ENCODE data around the gene GLCCI1. TPM values are rescaled to one million over a fixed set of nuclear protein-coding genes. Genes with fewer than 3 reads are reported as not detected.

The GLCCI1 gene
- total RNA-seq, 1 experiment from 2014 or later = 8.5 TPM

DNA sequence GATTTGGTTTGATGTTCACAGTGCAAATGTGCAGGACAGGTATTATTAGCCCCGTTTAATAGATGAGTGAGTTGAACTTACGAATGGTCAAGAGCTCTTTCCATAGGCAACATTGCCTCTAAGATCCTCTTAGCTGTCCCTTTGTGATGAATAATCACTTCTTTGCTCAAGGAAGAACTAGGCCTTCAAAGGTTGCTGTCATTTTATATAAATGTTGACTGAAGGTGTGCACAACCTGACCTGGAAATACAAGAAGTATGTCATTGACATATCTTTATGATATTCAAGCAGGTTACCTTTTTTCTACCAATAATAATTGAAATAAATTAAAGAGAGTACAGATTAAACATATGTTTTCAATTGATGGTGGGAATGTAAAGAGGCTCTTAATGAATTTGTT lies 48.5 kb upstream of the GLCCI1 start:
- no peak for DNase-seq
- Histone ChIP-seq H3K4me1 (ENCODE audit: insufficient read depth, low read length) (peaks cover 9% of the 10 kb centered on the region; the same call in 1 of the 2 replicates), H3K79me2 (ENCODE audit: low read length) (no peaks in the 10 kb centered on the region), H3F3A (ENCODE audit: low read length, unreplicated experiment) (no peaks in the 10 kb centered on the region), H3K4me2 (ENCODE audit: low read length) (no peak overlapping the region), H3K4me3 (ENCODE audit: low read length) (no peak overlapping the region), H3K27ac (ENCODE audit: low read length) (no peak overlapping the region), H3K9ac (ENCODE audit: low read length) (no peak overlapping the region), H3K9me3 (ENCODE audit: low read length) (no peaks in the 10 kb centered on the region), H3K9me2 (replicated peaks; ENCODE audit: low read length) (no peaks in the 10 kb centered on the region), H3K27me3 (ENCODE audit: low read length) (no peaks in the 10 kb centered on the region), H2AFZ (ENCODE audit: low read length) (no peak overlapping the region), H4K20me1 (ENCODE audit: low read length) (no peaks in the 10 kb centered on the region), H3K36me3 (ENCODE audit: low read depth, low read length) (no peaks in the 10 kb centered on the region)
- ChIA-PET CTCF (no interaction called here), POLR2A (ENCODE audit: unreplicated experiment) (no interaction called here)
- ATAC-seq = no peak
- no TSS peak for BruUV-seq (replicated peaks)
- intact Hi-C loops (cut with micrococcal nuclease) = no loop called here
- no peak for TF ChIP-seq EZH2phosphoT487 (IDR thresholded peaks at IDR 0.05; ENCODE audit: borderline replicate concordance, low read length)

DNA sequence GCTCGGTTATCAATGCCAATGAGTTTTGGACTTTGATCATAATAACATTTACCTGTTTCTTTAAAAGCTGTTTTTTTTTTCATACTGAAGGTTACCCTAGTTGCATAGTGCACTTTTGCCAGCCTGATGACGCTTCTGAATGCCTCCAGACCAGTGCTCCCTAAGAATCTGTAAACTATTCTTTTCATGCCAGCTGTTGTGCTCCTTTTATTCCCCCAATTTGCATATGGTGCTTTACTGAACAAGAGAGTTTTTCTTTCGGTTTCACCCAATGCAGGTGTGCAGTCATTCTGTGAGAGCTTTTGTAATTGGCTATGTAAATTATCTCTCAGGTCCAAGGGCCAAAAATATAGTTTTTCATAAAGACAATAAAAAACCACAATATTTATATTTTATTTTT lies 48.1 kb upstream of the GLCCI1 start:
- intact Hi-C loops (cut with micrococcal nuclease) = no loop called here
- TF ChIP-seq EZH2 (IDR thresholded peaks at IDR 0.05; ENCODE audit: low read length, unreplicated experiment) (no peak), EZH2phosphoT487 (IDR thresholded peaks at IDR 0.05; ENCODE audit: borderline replicate concordance, low read length) (no peak)
- TF ChIP-seq, protein P1, sequence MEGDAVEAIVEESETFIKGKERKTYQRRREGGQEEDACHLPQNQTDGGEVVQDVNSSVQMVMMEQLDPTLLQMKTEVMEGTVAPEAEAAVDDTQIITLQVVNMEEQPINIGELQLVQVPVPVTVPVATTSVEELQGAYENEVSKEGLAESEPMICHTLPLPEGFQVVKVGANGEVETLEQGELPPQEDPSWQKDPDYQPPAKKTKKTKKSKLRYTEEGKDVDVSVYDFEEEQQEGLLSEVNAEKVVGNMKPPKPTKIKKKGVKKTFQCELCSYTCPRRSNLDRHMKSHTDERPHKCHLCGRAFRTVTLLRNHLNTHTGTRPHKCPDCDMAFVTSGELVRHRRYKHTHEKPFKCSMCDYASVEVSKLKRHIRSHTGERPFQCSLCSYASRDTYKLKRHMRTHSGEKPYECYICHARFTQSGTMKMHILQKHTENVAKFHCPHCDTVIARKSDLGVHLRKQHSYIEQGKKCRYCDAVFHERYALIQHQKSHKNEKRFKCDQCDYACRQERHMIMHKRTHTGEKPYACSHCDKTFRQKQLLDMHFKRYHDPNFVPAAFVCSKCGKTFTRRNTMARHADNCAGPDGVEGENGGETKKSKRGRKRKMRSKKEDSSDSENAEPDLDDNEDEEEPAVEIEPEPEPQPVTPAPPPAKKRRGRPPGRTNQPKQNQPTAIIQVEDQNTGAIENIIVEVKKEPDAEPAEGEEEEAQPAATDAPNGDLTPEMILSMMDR (conservative IDR thresholded peaks at IDR 0.05; ENCODE audit: low read depth, low read length) = no peak
- H3K4me3 ChIP-seq (ENCODE audit: low read length) = no peak overlapping the region
- no peaks in the 10 kb centered on the region for H3F3A ChIP-seq (ENCODE audit: low read length, unreplicated experiment)
- no peak overlapping the region for H3K27ac ChIP-seq (ENCODE audit: low read length)
- no peaks in the 10 kb centered on the region for H3K9me3 ChIP-seq (ENCODE audit: low read length)
- H3K36me3 ChIP-seq (ENCODE audit: low read depth, low read length) = no peaks in the 10 kb centered on the region
- H4K20me1 ChIP-seq (ENCODE audit: low read length) = no peaks in the 10 kb centered on the region
- CTCF ChIA-PET = no interaction called here
- no peak for DNase-seq
- no peak for ATAC-seq
- POLR2A ChIA-PET (ENCODE audit: unreplicated experiment) = interaction anchor here (0.5 kb wide), 1 partner anchor 48 kb away, joined by 4 read pairs; the partner anchor contains the start of gene GLCCI1
- H3K4me1 ChIP-seq (ENCODE audit: insufficient read depth, low read length) = peaks cover 9% of the 10 kb centered on the region; the same call in 1 of the 2 replicates
- no peak overlapping the region for H3K9ac ChIP-seq (ENCODE audit: low read length)
- no peaks in the 10 kb centered on the region for H3K9me2 ChIP-seq (replicated peaks; ENCODE audit: low read length)
- H3K4me2 ChIP-seq (ENCODE audit: low read length) = no peak overlapping the region
- no peaks in the 10 kb centered on the region for H3K27me3 ChIP-seq (ENCODE audit: low read length)
- H2AFZ ChIP-seq (ENCODE audit: low read length) = no peak overlapping the region
- no TSS peak for BruUV-seq (replicated peaks)
- no peaks in the 10 kb centered on the region for H3K79me2 ChIP-seq (ENCODE audit: low read length)

DNA sequence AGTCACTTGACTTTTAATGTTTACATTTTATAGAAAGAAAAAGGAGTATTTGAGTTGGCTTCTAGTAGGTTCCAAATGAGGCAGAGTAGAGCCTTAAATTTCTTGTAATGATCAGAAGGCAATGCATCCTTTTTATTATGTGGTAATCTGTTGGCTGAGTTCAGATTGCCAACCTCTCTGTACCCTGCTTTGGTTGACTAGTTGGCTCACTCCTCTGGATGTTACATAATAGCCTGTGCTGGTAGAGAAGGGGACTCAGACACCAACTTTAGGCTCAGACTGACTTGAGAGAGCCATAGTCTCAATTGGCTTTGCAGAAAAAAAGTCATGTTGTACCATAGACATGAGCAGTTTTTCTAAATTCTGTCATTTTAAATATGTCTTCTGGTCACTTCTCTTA lies 46.8 kb upstream of the GLCCI1 start:
- Histone ChIP-seq H3K9ac (ENCODE audit: low read length) (no peak overlapping the region), H3K4me3 (ENCODE audit: low read length) (no peak overlapping the region), H3K79me2 (ENCODE audit: low read length) (no peaks in the 10 kb centered on the region), H3K27me3 (ENCODE audit: low read length) (no peaks in the 10 kb centered on the region), H3K9me2 (replicated peaks; ENCODE audit: low read length) (no peaks in the 10 kb centered on the region), H3K4me2 (ENCODE audit: low read length) (no peak overlapping the region), H3F3A (ENCODE audit: low read length, unreplicated experiment) (no peaks in the 10 kb centered on the region), H3K27ac (ENCODE audit: low read length) (no peak overlapping the region), H4K20me1 (ENCODE audit: low read length) (no peaks in the 10 kb centered on the region), H3K9me3 (ENCODE audit: low read length) (no peaks in the 10 kb centered on the region), H2AFZ (ENCODE audit: low read length) (no peak overlapping the region), H3K36me3 (ENCODE audit: low read depth, low read length) (no peaks in the 10 kb centered on the region), H3K4me1 (ENCODE audit: insufficient read depth, low read length) (peaks cover 9% of the 10 kb centered on the region; the same call in 1 of the 2 replicates)
- intact Hi-C loops (cut with micrococcal nuclease) = no loop called here
- ChIA-PET CTCF (no interaction called here), POLR2A (ENCODE audit: unreplicated experiment) (no interaction called here)
- ATAC-seq = no peak
- TF ChIP-seq EZH2 (IDR thresholded peaks at IDR 0.05; ENCODE audit: low read length, unreplicated experiment) = no peak
- no peak for DNase-seq
- BruUV-seq (replicated peaks) = no TSS peak

Measured in PC-3 (cell line).